ENCODE results near the gene SUCLG1. TPM values are rescaled to one million over a fixed set of nuclear protein-coding genes. Genes with fewer than 3 reads are reported as not detected.

SUCLG1 gene
- total and polyA plus RNA-seq, 2 of the 4 experiments (the other 2 are of a cell fraction) = 50.5 to 52.7 TPM

- Histone ChIP-seq H3K4ac (ENCODE audit: low read depth, low read length) (no peak overlapping the region), H3K4me3 (ENCODE audit: insufficient read depth, low read depth, low read length) (no peak overlapping the region), H3K56ac (ENCODE audit: extremely low read depth, insufficient read depth, low read length) (no peak overlapping the region), H3K9ac (ENCODE audit: low read depth, low read length) (no peak overlapping the region), H3K23ac (ENCODE audit: low read depth, low read length) (no peak overlapping the region), H2BK120ac (ENCODE audit: low read depth, low read length) (no peak overlapping the region), H2BK15ac (ENCODE audit: low read depth, low read length) (no peak overlapping the region), H3K9me3 (ENCODE audit: control insufficient read depth, insufficient read depth, low read length) (no peaks in the 10 kb centered on the region), H2BK5ac (ENCODE audit: low read depth, low read length, poor library complexity, severe bottlenecking) (no peak overlapping the region), H3K18ac (ENCODE audit: low read depth, low read length) (no peak overlapping the region), H2AFZ (replicated peaks; ENCODE audit: low read length, poor library complexity) (no peak overlapping the region), H3K9me1 (ENCODE audit: insufficient read depth, low read length) (peaks cover 11% of the 10 kb centered on the region; the same call in 1 of the 2 replicates), H4K5ac (ENCODE audit: low read depth, low read length) (no peak overlapping the region), H2AK9ac (replicated peaks; ENCODE audit: low read depth, low read length, poor library complexity) (no peak overlapping the region), H3K27me3 (ENCODE audit: control insufficient read depth, insufficient read depth, low read length) (no peaks in the 10 kb centered on the region; the same call in 1 of the 2 replicates), H4K8ac (ENCODE audit: low read depth in 2 of 2, low read length in 2 of 2) (no peak overlapping the region), H3K4me2 (ENCODE audit: low read depth, low read length) (no peak overlapping the region), H3K79me1 (ENCODE audit: low read depth in 1 of 2, low read length in 2 of 2) (no peaks in the 10 kb centered on the region), H3K36me3 (ENCODE audit: control insufficient read depth, insufficient read depth, low read length) (no peaks in the 10 kb centered on the region), H3K14ac (replicated peaks; ENCODE audit: low read depth, low read length) (no peak overlapping the region), H4K20me1 (ENCODE audit: insufficient read depth, low read length) (no peaks in the 10 kb centered on the region), H3K4me1 (ENCODE audit: control insufficient read depth, insufficient read depth, low read length) (peaks cover 7% of the 10 kb centered on the region), H2AK5ac (ENCODE audit: low read depth, low read length) (no peak overlapping the region), H4K91ac (ENCODE audit: insufficient read depth, low read depth, low read length) (no peak overlapping the region; the same call in 1 of the 2 replicates), H2BK20ac (ENCODE audit: low read depth, low read length) (0 out of 2 replicates have a peak overlapping the region, but pooled peaks have one; percentile 5), H3K27ac (ENCODE audit: insufficient read depth, low read length) (no peak overlapping the region)
- WGBS, 2 experiments (ENCODE audit: extremely low coverage in 2 of 2, insufficient read length in 1 of 2) = no CpG with 5 or more reads among the region's 2 CpGs
- TF ChIP-seq NFE2L2 (IDR thresholded peaks at IDR 0.05; ENCODE audit: low read depth, low read length) (no peak), MAZ (IDR thresholded peaks at IDR 0.05; ENCODE audit: borderline replicate concordance, low read depth, low read length) (no peak), CTCF (conservative IDR thresholded peaks at IDR 0.05; ENCODE audit: low read depth, low read length) (no peak), POLR2A (IDR thresholded peaks at IDR 0.05; ENCODE audit: low read depth, low read length) (no peak), RCOR1 (IDR thresholded peaks at IDR 0.05; ENCODE audit: insufficient replicate concordance, low read length) (no peak), MAFK (IDR thresholded peaks at IDR 0.05; ENCODE audit: low read depth, low read length) (no peak), CHD1 (IDR thresholded peaks at IDR 0.05; ENCODE audit: low read depth, low read length) (no peak), RFX5 (IDR thresholded peaks at IDR 0.05; ENCODE audit: low read depth, low read length) (no peak), FOS (IDR thresholded peaks at IDR 0.05; ENCODE audit: low read depth, low read length) (no peak), MXI1 (IDR thresholded peaks at IDR 0.05; ENCODE audit: borderline replicate concordance, low read depth, low read length) (no peak), CEBPB (IDR thresholded peaks at IDR 0.05; ENCODE audit: low read depth, low read length) (no peak)
- TF ChIP-seq, protein P1, sequence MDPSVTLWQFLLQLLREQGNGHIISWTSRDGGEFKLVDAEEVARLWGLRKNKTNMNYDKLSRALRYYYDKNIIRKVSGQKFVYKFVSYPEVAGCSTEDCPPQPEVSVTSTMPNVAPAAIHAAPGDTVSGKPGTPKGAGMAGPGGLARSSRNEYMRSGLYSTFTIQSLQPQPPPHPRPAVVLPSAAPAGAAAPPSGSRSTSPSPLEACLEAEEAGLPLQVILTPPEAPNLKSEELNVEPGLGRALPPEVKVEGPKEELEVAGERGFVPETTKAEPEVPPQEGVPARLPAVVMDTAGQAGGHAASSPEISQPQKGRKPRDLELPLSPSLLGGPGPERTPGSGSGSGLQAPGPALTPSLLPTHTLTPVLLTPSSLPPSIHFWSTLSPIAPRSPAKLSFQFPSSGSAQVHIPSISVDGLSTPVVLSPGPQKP (IDR thresholded peaks at IDR 0.05; ENCODE audit: borderline replicate concordance, low read depth, low read length) = no peak
- DNase-seq = no peak
- dilution Hi-C loops (cut with HindIII; ENCODE audit: low sequenced_read_pairs, unreplicated experiment) = no loop called here
- ChIA-PET POLR2A (ENCODE audit: unreplicated experiment) (no interaction called here), CTCF (interaction anchor here (0.6 kb wide), 2 partner anchors 241 to 429 kb away, joined by 4 read pairs; no protein-coding TSS in a partner anchor)
- intact Hi-C loops (cut with micrococcal nuclease) = no loop called here
- no peak for ATAC-seq (ENCODE audit: low read depth)
- in situ Hi-C loops (cut with MboI; ENCODE audit: low sequenced_read_pairs) = no loop called here
- BruUV-seq (replicated peaks) = no TSS peak
Measured at GRCh38 chr2:84394628-84395027, 64.5 kb downstream of the SUCLG1 start.

All from IMR-90 (cell line).